Muscle layer of duodenum (tissue), 2 donors: ENCODE results near the gene EMB.
"Not testable (repeated sequence)": the region's sequence is repeated elsewhere in the genome, so short reads cannot be mapped to it uniquely, and the experiment has no call there.

Experiments used
- H3K27ac ChIP-seq: one replicate; pipeline ENCODE4 v1.7.0; 2013; ENCODE audit warnings: mild to moderate bottlenecking, low read length
- H3K27me3 ChIP-seq: one replicate; pipeline ENCODE4 v1.7.0; 2013; ENCODE audit warnings: low read depth, mild to moderate bottlenecking, control low read depth, low read length
- H3K36me3 ChIP-seq, 2 donors: one replicate each; pipeline ENCODE4 v1.7.0; 2013; ENCODE audit warnings: low read length in 2 of 2, control low read depth in 1 of 2, mild to moderate bottlenecking in 1 of 2; ENCODE audit not compliant: insufficient read depth in 2 of 2, control insufficient read depth in 1 of 2
- H3K4me1 ChIP-seq, 2 donors: one replicate each; pipeline ENCODE4 v1.7.0; 2013; ENCODE audit warnings: low read length in 2 of 2, mild to moderate bottlenecking in 2 of 2, control low read depth in 1 of 2, moderate library complexity in 1 of 2; ENCODE audit not compliant: insufficient read depth in 2 of 2, control insufficient read depth in 1 of 2
- H3K4me3 ChIP-seq, 2 donors: one replicate each; pipeline ENCODE4 v1.7.0; 2013; ENCODE audit warnings: low read length in 2 of 2, low read depth in 1 of 2, mild to moderate bottlenecking in 1 of 2
- H3K9me3 ChIP-seq, 2 donors: one replicate each; pipeline ENCODE4 v1.7.0; 2013; ENCODE audit warnings: low read length in 2 of 2, control low read depth in 1 of 2, mild to moderate bottlenecking in 1 of 2; ENCODE audit not compliant: control insufficient read depth in 1 of 2
- donor health status: healthy.

Gene EMB, protein sequence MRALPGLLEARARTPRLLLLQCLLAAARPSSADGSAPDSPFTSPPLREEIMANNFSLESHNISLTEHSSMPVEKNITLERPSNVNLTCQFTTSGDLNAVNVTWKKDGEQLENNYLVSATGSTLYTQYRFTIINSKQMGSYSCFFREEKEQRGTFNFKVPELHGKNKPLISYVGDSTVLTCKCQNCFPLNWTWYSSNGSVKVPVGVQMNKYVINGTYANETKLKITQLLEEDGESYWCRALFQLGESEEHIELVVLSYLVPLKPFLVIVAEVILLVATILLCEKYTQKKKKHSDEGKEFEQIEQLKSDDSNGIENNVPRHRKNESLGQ

DNA sequence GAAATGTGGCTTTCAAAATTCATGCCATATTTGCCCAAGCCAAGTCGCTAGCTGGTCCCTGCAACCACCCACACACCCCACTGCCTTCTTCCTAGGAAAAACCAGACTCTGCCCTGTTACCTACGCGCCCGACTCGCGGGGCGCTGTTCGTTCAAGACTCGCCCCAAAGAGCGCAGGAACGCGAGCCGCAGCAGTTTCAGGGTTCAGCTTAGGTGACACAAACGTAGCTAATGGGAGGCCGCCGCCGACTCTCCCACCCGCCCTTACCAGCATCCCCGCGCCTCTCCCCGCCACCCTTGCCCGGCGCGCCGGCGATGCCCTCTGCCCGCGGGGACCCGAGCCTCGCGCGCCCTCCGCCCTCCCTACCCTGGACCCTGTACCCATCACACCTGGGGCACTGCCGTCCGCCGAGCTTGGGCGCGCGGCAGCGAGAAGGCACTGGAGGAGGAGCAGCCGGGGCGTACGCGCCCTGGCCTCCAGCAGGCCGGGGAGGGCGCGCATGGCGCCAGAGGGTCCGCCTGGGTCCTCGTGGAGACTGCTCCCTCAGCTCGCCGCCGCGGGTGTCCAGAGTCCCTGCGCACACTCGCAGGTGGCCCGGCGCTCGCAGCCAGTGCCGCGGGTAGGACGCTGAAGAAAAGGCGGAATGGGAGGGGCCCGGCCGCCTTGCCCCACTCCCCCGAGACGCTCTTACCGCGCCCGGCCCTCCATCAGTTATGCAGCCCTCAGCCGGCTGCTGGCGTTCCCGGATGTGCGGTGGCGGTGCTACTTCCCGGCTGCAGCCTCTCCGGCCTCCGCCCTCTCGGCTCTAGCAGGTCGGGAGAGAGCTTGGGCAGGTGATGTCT, at the start of gene EMB:
TSS of gene EMB (minus strand) at position 638 of the 842 bp plus-strand sequence. CDS start at position 501, 137 bp downstream.
- H3K4me3 ChIP-seq, result peak within 1 kb of the TSS; percentile 52 to 75
- peaks cover 0 to 7% of the 10 kb centered on the region in 2 donors for H3K4me1 ChIP-seq
- peak within 1 kb of the TSS; percentile 45 for H3K27ac ChIP-seq
- no peaks in the 10 kb centered on the region for H3K27me3 ChIP-seq
- no peaks in the 10 kb centered on the region for H3K36me3 ChIP-seq
- no peaks in the 10 kb centered on the region for H3K9me3 ChIP-seq

GRCh38 chr5:50489491-50489890, 48.4 kb upstream of the EMB start:
- H3K9me3 ChIP-seq, H3K27me3 ChIP-seq, H3K4me3 ChIP-seq: not testable (repeated sequence)

GRCh38 chr5:50478790-50479189, 37.7 kb upstream of the EMB start:
- H3K36me3 ChIP-seq, H3K4me3 ChIP-seq, H3K4me1 ChIP-seq: not testable (repeated sequence)

More at GRCh38 chr5:50489491-50489890, 48.4 kb upstream of the EMB start:
- H3K36me3 ChIP-seq, H3K4me1 ChIP-seq, H3K27ac ChIP-seq: not testable (repeated sequence)

DNA sequence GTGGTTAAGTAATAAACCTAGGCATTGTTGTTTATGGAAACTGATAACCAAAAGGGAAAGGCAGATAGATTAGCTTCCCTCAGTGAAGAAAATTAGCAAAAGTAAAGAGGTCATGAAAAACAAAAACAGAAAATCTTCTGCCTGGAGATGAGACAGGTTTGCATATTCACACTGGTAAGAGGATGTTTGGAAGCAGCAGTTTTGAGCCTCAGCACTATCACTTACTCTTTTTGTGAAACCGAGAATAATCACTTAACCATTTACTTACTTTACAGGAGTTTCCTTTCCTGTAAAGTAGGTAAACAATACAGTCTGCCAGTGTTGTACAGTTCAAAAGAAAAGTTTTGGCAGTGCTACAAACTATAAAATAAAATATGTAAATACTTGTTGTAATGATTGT, 35.5 kb upstream of the EMB start:
- H3K4me1 ChIP-seq, result no peaks in the 10 kb centered on the region
- no peak overlapping the region for H3K4me3 ChIP-seq
- H3K27me3 ChIP-seq, result no peaks in the 10 kb centered on the region
- no peak overlapping the region for H3K27ac ChIP-seq
- H3K9me3 ChIP-seq, result no peaks in the 10 kb centered on the region
- no peaks in the 10 kb centered on the region for H3K36me3 ChIP-seq

More at GRCh38 chr5:50478790-50479189, 37.7 kb upstream of the EMB start:
- not testable (repeated sequence) for H3K27me3 ChIP-seq, H3K9me3 ChIP-seq, H3K27ac ChIP-seq

DNA sequence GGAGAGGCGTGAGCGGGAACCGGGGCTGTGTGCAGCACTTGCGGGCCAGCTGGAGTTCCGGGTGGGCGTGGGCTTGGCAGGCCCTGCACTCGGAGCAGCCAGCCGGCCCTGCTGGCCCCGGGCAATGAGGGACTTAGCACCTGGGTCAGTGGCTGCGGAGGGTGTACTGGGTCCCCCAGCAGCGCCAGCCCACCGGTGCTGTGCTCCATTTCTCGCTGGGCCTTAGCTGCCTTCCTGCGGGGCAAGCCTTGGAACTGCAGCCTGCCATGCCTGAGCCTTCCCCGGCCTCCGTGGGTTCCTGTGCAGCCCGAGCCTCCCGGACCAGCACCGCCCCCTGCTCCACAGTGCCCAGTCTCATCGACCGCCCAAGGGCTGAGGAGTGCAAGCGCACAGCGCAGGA, 23.9 kb upstream of the EMB start:
- not testable (repeated sequence) for H3K4me1 ChIP-seq, H3K27ac ChIP-seq, H3K36me3 ChIP-seq, H3K4me3 ChIP-seq, H3K9me3 ChIP-seq, H3K27me3 ChIP-seq

GRCh38 chr5:50463726-50464125, 22.6 kb upstream of the EMB start:
- Histone ChIP-seq H3K4me3 (no peak overlapping the region), H3K9me3 (peaks cover 0 to 3% of the 10 kb centered on the region in 2 donors), H3K27me3 (no peaks in the 10 kb centered on the region), H3K27ac (no peak overlapping the region), H3K36me3 (no peaks in the 10 kb centered on the region), H3K4me1 (no peaks in the 10 kb centered on the region)

DNA sequence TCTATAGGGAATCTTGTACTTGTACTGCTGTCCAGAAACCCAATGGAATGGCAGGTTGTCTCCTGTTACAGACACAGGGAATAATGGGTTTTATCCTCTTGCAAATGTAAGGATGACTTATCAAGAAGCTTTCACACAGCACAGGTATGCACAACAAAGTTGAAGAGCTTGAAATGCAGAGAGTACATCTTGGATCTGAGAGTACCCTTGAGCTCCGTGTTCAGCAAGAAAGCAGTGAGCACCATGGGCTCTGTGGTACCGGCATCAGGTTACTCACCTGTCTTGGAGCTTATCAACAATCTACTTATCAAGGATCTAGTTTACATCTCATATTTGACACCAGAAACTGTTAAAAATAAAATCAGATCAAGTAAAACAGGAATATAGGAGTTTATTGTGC, 22.0 kb upstream of the EMB start:
- no peaks in the 10 kb centered on the region for H3K27me3 ChIP-seq
- H3K27ac ChIP-seq, result no peak overlapping the region
- H3K36me3 ChIP-seq, result no peaks in the 10 kb centered on the region
- H3K9me3 ChIP-seq, result peaks cover 0 to 3% of the 10 kb centered on the region in 2 donors
- H3K4me1 ChIP-seq, result no peaks in the 10 kb centered on the region
- H3K4me3 ChIP-seq, result no peak overlapping the region

GRCh38 chr5:50462579-50462978, 21.5 kb upstream of the EMB start:
- not testable (repeated sequence) for H3K4me1 ChIP-seq

GRCh38 chr5:50458372-50458771, 17.3 kb upstream of the EMB start:
- H3K27me3 ChIP-seq, H3K4me1 ChIP-seq, H3K36me3 ChIP-seq, H3K27ac ChIP-seq, H3K9me3 ChIP-seq, H3K4me3 ChIP-seq: not testable (repeated sequence)

More at GRCh38 chr5:50462579-50462978, 21.5 kb upstream of the EMB start:
- not testable (repeated sequence) for H3K4me3 ChIP-seq, H3K9me3 ChIP-seq, H3K27ac ChIP-seq, H3K27me3 ChIP-seq, H3K36me3 ChIP-seq

DNA sequence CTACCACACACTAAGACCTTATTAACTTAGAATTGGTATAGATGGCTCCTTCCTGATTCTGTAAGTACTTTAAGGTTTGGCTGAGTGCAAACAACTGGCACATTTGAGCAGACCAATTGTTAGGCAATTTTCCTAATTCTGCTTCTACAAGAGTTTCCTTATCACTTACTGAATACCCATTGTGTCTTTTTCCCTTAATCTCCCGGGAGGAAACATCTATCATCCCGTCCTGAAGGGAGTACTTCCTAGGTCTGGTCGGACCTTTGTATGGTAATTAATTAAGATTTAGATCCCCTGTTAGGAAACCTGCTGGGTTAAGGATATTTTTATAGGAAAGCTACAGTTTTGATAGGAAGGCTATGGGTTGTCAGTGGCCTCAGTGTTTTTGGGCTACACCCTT, 8.2 kb upstream of the EMB start:
- H3K4me1 ChIP-seq, H3K9me3 ChIP-seq, H3K27ac ChIP-seq, H3K4me3 ChIP-seq, H3K36me3 ChIP-seq, H3K27me3 ChIP-seq: not testable (repeated sequence)

- no peaks in the 10 kb centered on the region for H3K4me1 ChIP-seq
- no peak overlapping the region for H3K27ac ChIP-seq
- H3K27me3 ChIP-seq, result no peaks in the 10 kb centered on the region
- no peaks in the 10 kb centered on the region for H3K36me3 ChIP-seq
- H3K9me3 ChIP-seq, result no peaks in the 10 kb centered on the region
- no peak overlapping the region for H3K4me3 ChIP-seq
Observed at GRCh38 chr5:50447941-50448340, 6.9 kb upstream of the EMB start.
